Measurements from ENCODE around the gene TDP1.

The TDP1 gene

DNA sequence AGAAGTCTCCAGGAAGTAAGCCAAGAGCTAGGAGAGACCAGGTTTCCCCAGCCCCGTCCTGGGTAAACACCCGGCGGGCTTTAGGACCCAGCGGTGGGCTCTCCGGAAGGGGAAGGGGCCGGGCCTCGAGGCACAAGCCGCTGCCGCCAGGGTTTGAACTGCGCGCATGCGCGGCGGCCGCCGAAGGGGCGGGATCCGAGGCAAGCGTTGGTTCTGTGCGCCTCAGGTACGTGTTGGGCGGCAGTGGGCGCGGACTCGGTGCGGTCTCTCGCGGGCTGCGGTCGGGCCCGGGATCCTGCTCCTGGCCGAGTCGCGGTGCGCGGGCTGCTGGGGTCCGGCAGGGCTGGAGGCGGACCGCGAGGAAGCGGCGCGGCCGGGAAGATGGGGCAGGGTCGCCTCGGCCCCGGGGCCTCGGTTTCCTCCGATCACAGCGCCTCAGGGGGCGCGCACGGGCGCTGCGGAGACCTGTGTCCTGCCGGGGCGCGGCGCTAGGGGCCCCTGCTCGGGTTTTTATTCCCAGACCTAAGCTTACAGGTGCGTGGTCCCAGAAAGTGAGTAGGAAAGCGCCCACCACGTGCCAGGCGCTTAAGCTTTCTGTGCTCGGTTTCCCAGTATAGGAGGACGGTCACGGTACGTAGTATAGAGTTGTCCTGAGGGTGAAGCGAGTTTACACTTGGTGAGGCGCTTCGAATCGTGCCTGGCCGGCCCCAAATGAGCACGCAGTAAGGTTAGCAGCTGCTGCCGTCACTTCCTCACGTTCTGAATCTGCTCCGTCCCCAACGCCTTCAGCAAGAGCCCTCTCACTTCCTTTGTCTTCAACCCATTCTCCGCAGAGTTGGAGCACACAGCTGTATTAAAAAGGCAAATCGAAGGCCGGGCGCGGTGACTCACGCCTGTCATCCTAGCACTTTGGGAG, at the start of gene TDP1:
Gene TDP1 (plus strand): TSS at position 183 of the 916 bp plus-strand sequence. CDS start 7,188 bp downstream, outside the sequence.
- DNase-seq (ENCODE audit: low read depth): peak; percentile 95

GRCh38 chr14:89906000-89906399, 49.7 kb upstream of the TDP1 start:
- DNase-seq (ENCODE audit: low read depth): no peak

- DNase-seq (ENCODE audit: low read depth): no peak
These were observed 48.1 kb upstream of the TDP1 start for GRCh38 chr14:89907655-89908054.

- DNase-seq (ENCODE audit: low read depth): no peak
These were observed 46.8 kb upstream of the TDP1 start for GRCh38 chr14:89908712-89909450.

- DNase-seq (ENCODE audit: low read depth): no peak
These were observed 46.1 kb upstream of the TDP1 start for GRCh38 chr14:89909586-89909985.

DNA sequence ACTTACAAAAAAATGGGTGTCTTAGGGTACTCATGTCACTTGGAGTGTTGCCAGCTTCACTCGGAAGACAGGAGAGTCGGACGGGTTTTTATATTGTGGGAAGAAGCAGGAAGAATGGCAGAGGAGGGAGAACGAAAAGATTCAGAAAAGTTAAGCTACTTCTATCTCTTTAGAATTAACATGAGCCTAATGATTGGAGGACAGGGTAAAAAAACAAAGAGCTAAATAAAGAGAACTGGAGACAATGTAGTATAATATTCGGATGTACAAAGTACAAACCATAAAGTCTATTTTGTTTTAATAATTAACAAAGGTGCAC, 45.1 kb upstream of the TDP1 start:
- DNase-seq (ENCODE audit: low read depth): no peak

GRCh38 chr14:89911010-89911919, 44.5 kb upstream of the TDP1 start:
- DNase-seq (ENCODE audit: low read depth): no peak

GRCh38 chr14:89912221-89912620, 43.5 kb upstream of the TDP1 start:
- DNase-seq (ENCODE audit: low read depth): no peak

DNA sequence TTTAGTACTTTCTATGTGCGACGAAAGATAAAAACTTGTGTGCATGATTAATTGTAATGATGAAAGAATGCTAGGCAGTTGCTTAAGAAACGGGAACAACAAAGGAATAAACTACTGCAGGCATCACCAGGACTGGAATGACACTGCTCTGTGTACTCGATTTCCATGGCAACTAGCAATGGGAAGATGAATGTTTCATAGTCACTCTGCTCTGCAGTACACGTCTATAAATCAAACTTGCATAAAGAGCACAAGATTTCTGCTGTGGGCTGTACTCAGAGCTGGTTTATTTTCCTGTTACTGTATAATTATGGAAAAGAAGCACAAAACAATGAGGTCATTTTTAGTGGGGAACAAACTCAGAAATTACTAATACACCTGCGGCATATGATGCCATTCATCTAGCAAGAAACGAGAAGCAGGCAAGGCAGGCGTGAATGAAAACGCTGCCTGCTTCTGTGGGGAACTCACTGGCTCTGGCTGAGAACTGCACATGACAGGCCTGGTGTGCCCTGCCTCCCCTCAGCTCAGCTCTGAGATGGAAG, 43.0 kb upstream of the TDP1 start:
- no peak for DNase-seq (ENCODE audit: low read depth)

- peak; percentile 37 for DNase-seq (ENCODE audit: low read depth)
These were observed 40.4 kb upstream of the TDP1 start for GRCh38 chr14:89915114-89915878.

GRCh38 chr14:89918721-89919120, 37.0 kb upstream of the TDP1 start:
- no peak for DNase-seq (ENCODE audit: low read depth)

- no peak for DNase-seq (ENCODE audit: low read depth)
These were observed 35.7 kb upstream of the TDP1 start for GRCh38 chr14:89920056-89920455.

- no peak for DNase-seq (ENCODE audit: low read depth)
These were observed 34.4 kb upstream of the TDP1 start for GRCh38 chr14:89921346-89921745.

- DNase-seq (ENCODE audit: low read depth): no peak
These were observed 33.5 kb upstream of the TDP1 start for GRCh38 chr14:89922031-89922907.

DNA sequence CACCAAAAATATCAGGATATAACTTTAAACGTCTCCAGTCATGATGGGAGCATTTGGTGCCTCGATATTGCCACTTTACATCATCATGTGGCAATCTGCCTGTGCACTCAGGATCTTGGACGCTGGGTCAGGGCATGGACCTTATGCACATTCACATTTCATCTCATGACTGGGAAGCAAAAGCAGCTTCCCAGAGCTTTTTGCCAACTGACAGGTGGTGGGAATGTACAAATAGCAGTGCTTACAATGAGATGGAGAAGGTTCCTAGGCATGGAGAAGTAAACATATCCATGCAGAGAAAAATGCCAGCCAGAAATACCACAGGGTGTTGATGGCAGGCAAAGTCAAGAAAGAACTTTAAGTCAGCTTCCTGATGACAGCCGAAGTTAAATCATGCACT, 31.5 kb upstream of the TDP1 start:
- DNase-seq (ENCODE audit: low read depth): no peak

- DNase-seq (ENCODE audit: low read depth): no peak
These were observed 29.0 kb upstream of the TDP1 start for GRCh38 chr14:89926694-89927093.

DNA sequence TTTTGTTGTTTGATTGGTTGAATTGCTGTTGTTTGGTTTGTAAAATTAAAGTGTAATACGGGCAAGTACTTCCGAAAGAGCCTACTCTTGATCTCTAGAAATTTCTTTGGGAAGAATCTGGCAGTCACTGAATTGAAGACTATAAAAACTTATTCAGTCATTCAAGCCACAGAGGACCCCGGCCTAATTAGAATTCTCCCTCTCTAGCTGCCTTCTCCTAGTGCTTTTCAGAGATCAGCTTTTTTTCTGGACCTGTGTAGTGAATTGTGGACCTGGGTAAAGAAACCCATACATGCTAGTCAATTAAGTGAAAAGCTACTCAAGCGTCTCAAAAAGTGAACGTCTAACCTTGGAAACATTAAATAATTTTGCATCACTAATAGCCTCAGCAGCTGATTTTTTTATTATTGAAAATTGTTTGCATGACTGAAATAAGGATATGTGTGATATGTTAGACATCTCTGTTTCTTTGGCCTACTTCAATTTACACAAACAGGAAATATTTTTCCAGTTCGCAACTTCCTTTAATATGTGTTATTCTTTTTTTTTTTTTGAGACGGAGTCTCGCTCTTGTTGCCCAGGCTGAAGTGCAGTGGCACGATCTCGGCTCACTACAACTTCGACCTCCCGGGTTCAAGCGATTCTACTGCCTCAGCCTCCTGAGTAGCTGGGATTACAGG, 28.4 kb upstream of the TDP1 start:
- no peak for DNase-seq (ENCODE audit: low read depth)

GRCh38 chr14:89933002-89933401, 22.7 kb upstream of the TDP1 start:
- no peak for DNase-seq (ENCODE audit: low read depth)

DNA sequence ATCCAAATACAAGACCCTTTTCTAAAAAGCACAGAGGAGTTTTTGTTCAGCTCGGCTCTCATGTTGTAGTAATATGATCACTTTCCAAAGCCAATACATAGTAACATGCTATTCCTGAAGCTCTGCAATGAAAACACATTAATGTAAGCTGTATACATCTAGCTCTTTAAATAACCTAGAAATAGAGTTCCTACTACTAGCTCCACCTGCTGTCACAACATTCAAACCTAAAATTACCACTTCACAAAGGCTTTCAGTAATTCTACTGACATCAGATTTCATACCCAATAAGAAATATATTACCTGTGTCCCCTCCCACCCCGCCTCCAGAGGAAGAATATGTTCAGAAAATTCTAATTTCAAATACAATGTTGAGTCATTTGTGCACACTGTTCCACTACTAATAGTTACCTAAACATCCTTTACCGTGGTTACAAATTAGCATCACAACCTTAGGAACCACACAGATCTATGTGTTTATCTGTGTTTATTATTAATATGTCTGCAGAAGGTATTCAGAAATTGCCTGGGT, 19.0 kb upstream of the TDP1 start:
- no peak for DNase-seq (ENCODE audit: low read depth)
